RWPE1 (cell line): ENCODE data around the gene OR2M3.
A peak's percentile ranks its signal among the peaks of the same experiment; 100 is the strongest.
"Not testable (repeated sequence)": the region's sequence is repeated elsewhere in the genome, so short reads cannot be mapped to it uniquely, and the experiment has no call there.

Experiments
- CTCF ChIA-PET: fragments of 350-600 bp; sonication (Branson Sonifier 250); formaldehyde crosslinking; extraction: SDS; loops from one replicate; lab custom pipeline; 2021; lab: Yijun Ruan, JAX
- POLR2A ChIA-PET: fragments of 400-600 bp; formaldehyde crosslinking; extraction: SDS; loops from one replicate; lab custom pipeline; 2020; ENCODE audit warnings: antibody characterized with exemption; ENCODE audit not compliant: low non-redundant PET; lab: Yijun Ruan, JAX
- DNase-seq: peaks from one replicate; pipeline ENCODE4 v3.0.0; 2012; ENCODE audit warnings: low spot score
- H3K27ac ChIP-seq: fragments of 450-650 bp; 2 replicates; pipeline ENCODE4 v1.5.1; 2017
- TF ChIP-seq, protein P1 (sequence below): fragments of 450-650 bp; conservative IDR thresholded peaks from 2 replicates; pipeline ENCODE4 v1.5.1; 2017; ENCODE audit warnings: low read depth, mild to moderate bottlenecking

OR2M3 gene

DNA sequence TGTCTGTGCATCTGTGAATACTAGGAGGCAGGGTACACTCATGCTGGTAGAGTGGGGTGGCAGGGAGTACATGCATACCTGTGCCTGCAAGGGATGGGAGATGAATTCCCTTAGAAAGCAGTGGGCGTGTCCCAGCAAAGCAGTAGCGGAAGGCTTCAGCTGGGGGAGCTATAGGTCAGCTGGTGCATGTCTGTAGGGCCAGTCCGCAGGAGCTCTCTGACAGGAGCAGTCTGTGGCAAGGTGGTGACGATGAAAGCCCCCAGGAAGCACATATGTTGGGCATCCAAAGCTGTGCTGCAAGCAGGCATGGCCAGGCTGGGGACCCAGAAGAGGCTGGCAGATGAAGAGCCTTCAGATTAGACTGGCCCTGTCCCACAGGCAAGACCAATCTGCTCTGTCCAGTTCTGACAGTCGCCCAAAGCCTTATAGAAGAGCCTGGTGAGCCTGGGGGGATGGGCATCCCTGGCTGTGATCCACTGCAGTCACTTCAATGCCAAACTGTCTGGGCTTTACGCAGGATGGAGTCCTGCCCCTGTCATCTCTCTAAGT is 32.4 kb downstream of the OR2M3 start:
- TF ChIP-seq, protein P1, sequence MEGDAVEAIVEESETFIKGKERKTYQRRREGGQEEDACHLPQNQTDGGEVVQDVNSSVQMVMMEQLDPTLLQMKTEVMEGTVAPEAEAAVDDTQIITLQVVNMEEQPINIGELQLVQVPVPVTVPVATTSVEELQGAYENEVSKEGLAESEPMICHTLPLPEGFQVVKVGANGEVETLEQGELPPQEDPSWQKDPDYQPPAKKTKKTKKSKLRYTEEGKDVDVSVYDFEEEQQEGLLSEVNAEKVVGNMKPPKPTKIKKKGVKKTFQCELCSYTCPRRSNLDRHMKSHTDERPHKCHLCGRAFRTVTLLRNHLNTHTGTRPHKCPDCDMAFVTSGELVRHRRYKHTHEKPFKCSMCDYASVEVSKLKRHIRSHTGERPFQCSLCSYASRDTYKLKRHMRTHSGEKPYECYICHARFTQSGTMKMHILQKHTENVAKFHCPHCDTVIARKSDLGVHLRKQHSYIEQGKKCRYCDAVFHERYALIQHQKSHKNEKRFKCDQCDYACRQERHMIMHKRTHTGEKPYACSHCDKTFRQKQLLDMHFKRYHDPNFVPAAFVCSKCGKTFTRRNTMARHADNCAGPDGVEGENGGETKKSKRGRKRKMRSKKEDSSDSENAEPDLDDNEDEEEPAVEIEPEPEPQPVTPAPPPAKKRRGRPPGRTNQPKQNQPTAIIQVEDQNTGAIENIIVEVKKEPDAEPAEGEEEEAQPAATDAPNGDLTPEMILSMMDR: no peak
- POLR2A ChIA-PET: no interaction called here
- CTCF ChIA-PET: no interaction called here
- H3K27ac ChIP-seq: no peak overlapping the region
- DNase-seq: no peak

DNA sequence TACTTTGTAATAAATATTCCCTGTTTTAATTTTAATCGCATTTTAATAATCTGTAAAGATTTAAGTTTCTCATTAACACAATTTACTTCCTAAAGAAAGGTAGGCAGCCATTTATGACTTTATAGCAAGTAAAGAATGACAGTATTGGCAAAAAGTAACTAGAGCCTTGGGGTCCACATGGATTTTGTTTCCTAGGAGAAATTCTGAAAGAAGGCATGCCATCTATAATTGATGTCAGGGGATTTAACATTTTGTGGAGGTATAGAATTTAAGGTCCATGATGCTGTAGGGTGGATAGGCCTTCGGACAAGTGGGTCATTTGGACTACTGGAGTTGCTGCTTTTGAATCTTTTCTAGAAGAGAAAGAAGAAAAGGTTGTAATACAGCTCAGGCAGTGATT is 34.1 kb downstream of the OR2M3 start, which contains the start of gene OR2M4:
Gene OR2M4, plus strand, starts transcription at position 301 of the 400 bp plus-strand sequence. CDS start 7,512 bp downstream, outside the sequence.
- POLR2A ChIA-PET: no interaction called here

DNA sequence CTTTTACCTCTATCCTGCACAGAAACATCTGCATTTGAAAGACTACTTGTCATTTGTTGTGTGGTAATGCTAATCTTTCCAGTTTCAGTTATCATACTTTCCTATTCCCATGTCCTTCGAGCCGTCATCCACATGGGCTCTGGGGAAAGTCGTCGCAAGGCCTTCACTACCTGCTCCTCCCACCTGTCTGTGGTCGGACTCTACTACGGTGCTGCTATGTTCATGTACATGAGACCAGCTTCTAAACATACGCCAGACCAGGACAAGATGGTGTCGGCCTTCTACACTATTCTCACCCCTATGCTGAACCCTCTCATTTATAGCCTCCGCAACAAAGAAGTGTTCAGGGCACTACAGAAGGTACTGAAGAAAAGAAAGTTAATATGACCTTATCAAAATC is 42.4 kb downstream of the OR2M3 start:
- H3K27ac ChIP-seq: no peak overlapping the region

More for the DNA sequence above, 34.1 kb downstream of the OR2M3 start, which contains the start of gene OR2M4:
- CTCF ChIA-PET: interaction anchor here (0.7 kb wide), 1 partner anchor 12 kb away, joined by 3 read pairs; no protein-coding TSS in a partner anchor
- TF ChIP-seq, protein P1: no peak
- H3K27ac ChIP-seq: no peak within 1 kb of the TSS
- DNase-seq: no peak

DNA sequence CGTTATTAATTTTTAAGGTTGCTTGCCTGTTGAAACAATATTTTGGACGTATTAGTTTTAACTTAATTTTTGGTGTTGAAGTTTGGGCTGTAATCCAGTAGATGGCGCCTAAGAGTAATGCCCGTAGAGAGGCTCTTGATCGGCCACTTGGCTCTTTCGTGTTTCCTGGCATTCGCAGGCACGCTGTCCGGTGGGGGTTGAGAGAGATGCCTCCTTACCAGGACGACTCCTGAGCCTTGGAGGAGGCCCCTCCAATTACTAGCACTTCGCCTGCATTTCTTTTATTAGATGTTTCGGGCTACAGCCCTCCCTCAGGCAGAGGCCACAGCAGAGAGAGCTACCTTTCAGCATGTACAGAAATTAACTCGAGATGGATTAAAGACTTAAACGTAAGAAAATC is 46.1 kb downstream of the OR2M3 start:
- DNase-seq: peak; percentile 21
- TF ChIP-seq, protein P1: peak; percentile 61
- ChIA-PET POLR2A (no interaction called here), CTCF (interaction anchor here (0.7 kb wide), 1 partner anchor 133 kb away, joined by 4 read pairs; no protein-coding TSS in a partner anchor)
- H3K27ac ChIP-seq: no peak overlapping the region

More for the DNA sequence above, 42.4 kb downstream of the OR2M3 start:
- POLR2A ChIA-PET: no interaction called here
- CTCF ChIA-PET: no interaction called here
- no peak for DNase-seq
- TF ChIP-seq, protein P1: no peak

DNA sequence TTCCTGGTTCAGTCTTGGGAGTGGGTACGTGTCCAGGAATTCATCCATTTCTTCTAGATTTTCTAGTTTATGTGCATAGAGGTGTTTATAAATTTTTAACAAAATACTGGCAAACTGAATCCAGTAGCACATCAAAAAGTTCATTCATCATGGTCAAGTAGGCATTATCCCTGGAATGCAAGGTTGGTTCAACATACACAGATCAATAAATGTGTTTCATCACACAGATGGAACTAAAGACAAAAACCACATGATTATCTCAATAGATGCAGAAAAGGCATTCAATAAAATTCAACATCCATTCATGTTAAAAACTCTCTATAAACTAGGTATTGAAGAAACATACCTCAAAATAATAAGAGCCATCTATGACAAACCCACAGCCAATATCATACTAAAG is 62.2 kb downstream of the OR2M3 start:
- POLR2A ChIA-PET, CTCF ChIA-PET, H3K27ac ChIP-seq, DNase-seq: not testable (repeated sequence)
